H1 (cell line): ENCODE results near the gene METRN. TPM values are rescaled to one million over a fixed set of nuclear protein-coding genes. Genes with fewer than 3 reads are reported as not detected.

Source experiments
- JUN ChIP-seq: IDR thresholded peaks from 2 replicates; pipeline ENCODE4 v1.6.1; 2011; ENCODE audit warnings: low read depth, mild to moderate bottlenecking, improper control_type of control experiment, low read length
- POLR2A ChIP-seq, 2 experiments: IDR thresholded peaks; 1 replicate in 1 of 2; 2 replicates in 1 of 2; pipeline ENCODE4 v1.6.1; 2011; ENCODE audit warnings: low read depth in 2 of 2, low read length in 2 of 2, mild to moderate bottlenecking in 2 of 2; ENCODE audit errors: control extremely low read depth in 1 of 2
- polyA plus RNA-seq, 7 experiments: library from polyadenylated mRNA; depleted of rRNA in 3 of 7; stranded (reverse) in 5 of 7; unstranded in 2 of 7; fragments of >200 nt in 5 of 7; fragments of 200-250 nt in 2 of 7; gene quantifications; 1 replicate in 5 of 7; 2 replicates in 1 of 7; 4 replicates in 1 of 7; pipeline versions ENCODE4 v1.2.1 to v1.2.3, GENCODE V29; 2011 to 2013; ENCODE audit warnings: missing spikeins in 2 of 7, mixed read lengths in 2 of 7
- total RNA-seq: library from RNA; stranded (reverse); fragmentation: NEBNext Ultra II Directional; extraction: Animal tissue kit (Norgen Biotek cat#: 25700); gene quantifications from 2 replicates; pipeline ENCODE4 v1.2.1, GENCODE V29; 2021
- TF ChIP-seq, protein P1 (sequence below): fragments of 300-600 bp; sonication (generic); IDR thresholded peaks from 2 replicates; pipeline ENCODE4 v1.7.1; 2012; ENCODE audit warnings: low read length, moderate library complexity, mild to moderate bottlenecking, inconsistent platforms; ENCODE audit not compliant: insufficient replicate concordance

Gene METRN
- total and polyA plus RNA-seq, 2 of the 8 experiments (the other 6 are each of a cell fraction or from before 2014, with no cell fraction given), result 18.7 to 25.8 TPM

- TF ChIP-seq, protein P1, sequence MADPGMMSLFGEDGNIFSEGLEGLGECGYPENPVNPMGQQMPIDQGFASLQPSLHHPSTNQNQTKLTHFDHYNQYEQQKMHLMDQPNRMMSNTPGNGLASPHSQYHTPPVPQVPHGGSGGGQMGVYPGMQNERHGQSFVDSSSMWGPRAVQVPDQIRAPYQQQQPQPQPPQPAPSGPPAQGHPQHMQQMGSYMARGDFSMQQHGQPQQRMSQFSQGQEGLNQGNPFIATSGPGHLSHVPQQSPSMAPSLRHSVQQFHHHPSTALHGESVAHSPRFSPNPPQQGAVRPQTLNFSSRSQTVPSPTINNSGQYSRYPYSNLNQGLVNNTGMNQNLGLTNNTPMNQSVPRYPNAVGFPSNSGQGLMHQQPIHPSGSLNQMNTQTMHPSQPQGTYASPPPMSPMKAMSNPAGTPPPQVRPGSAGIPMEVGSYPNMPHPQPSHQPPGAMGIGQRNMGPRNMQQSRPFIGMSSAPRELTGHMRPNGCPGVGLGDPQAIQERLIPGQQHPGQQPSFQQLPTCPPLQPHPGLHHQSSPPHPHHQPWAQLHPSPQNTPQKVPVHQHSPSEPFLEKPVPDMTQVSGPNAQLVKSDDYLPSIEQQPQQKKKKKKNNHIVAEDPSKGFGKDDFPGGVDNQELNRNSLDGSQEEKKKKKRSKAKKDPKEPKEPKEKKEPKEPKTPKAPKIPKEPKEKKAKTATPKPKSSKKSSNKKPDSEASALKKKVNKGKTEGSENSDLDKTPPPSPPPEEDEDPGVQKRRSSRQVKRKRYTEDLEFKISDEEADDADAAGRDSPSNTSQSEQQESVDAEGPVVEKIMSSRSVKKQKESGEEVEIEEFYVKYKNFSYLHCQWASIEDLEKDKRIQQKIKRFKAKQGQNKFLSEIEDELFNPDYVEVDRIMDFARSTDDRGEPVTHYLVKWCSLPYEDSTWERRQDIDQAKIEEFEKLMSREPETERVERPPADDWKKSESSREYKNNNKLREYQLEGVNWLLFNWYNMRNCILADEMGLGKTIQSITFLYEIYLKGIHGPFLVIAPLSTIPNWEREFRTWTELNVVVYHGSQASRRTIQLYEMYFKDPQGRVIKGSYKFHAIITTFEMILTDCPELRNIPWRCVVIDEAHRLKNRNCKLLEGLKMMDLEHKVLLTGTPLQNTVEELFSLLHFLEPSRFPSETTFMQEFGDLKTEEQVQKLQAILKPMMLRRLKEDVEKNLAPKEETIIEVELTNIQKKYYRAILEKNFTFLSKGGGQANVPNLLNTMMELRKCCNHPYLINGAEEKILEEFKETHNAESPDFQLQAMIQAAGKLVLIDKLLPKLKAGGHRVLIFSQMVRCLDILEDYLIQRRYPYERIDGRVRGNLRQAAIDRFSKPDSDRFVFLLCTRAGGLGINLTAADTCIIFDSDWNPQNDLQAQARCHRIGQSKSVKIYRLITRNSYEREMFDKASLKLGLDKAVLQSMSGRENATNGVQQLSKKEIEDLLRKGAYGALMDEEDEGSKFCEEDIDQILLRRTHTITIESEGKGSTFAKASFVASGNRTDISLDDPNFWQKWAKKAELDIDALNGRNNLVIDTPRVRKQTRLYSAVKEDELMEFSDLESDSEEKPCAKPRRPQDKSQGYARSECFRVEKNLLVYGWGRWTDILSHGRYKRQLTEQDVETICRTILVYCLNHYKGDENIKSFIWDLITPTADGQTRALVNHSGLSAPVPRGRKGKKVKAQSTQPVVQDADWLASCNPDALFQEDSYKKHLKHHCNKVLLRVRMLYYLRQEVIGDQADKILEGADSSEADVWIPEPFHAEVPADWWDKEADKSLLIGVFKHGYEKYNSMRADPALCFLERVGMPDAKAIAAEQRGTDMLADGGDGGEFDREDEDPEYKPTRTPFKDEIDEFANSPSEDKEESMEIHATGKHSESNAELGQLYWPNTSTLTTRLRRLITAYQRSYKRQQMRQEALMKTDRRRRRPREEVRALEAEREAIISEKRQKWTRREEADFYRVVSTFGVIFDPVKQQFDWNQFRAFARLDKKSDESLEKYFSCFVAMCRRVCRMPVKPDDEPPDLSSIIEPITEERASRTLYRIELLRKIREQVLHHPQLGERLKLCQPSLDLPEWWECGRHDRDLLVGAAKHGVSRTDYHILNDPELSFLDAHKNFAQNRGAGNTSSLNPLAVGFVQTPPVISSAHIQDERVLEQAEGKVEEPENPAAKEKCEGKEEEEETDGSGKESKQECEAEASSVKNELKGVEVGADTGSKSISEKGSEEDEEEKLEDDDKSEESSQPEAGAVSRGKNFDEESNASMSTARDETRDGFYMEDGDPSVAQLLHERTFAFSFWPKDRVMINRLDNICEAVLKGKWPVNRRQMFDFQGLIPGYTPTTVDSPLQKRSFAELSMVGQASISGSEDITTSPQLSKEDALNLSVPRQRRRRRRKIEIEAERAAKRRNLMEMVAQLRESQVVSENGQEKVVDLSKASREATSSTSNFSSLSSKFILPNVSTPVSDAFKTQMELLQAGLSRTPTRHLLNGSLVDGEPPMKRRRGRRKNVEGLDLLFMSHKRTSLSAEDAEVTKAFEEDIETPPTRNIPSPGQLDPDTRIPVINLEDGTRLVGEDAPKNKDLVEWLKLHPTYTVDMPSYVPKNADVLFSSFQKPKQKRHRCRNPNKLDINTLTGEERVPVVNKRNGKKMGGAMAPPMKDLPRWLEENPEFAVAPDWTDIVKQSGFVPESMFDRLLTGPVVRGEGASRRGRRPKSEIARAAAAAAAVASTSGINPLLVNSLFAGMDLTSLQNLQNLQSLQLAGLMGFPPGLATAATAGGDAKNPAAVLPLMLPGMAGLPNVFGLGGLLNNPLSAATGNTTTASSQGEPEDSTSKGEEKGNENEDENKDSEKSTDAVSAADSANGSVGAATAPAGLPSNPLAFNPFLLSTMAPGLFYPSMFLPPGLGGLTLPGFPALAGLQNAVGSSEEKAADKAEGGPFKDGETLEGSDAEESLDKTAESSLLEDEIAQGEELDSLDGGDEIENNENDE, result no peak
- TF ChIP-seq POLR2A (IDR thresholded peaks at IDR 0.05; ENCODE audit: control extremely low read depth in 1 of 2, low read depth in 2 of 2, low read length in 2 of 2) (no peak), JUN (no peak)
These were observed 27.4 kb upstream of the METRN start (continued) for GRCh38 chr16:687499-687898.
